ENCODE data around the gene TBC1D4.

GRCh38 chr13:75390229-75390628 lies 91.7 kb downstream of the TBC1D4 start:
- TF ChIP-seq CTCF (IDR thresholded peaks at IDR 0.05) (no peak), POLR2A (IDR thresholded peaks at IDR 0.05) (no peak)
